HG03354 (cell line): ENCODE results near the gene TPO.

Experiments
- ATAC-seq: cut with Tn5 transposase; IDR thresholded peaks from one replicate; pipeline ENCODE4 v1.9.1; 2021; ENCODE audit warnings: mild to moderate bottlenecking; ENCODE audit not compliant: unreplicated experiment, poor library complexity, severe bottlenecking

Gene TPO

GRCh38 chr2:1437537-1437936 lies 24.3 kb downstream of the TPO start:
- no peak for ATAC-seq

DNA sequence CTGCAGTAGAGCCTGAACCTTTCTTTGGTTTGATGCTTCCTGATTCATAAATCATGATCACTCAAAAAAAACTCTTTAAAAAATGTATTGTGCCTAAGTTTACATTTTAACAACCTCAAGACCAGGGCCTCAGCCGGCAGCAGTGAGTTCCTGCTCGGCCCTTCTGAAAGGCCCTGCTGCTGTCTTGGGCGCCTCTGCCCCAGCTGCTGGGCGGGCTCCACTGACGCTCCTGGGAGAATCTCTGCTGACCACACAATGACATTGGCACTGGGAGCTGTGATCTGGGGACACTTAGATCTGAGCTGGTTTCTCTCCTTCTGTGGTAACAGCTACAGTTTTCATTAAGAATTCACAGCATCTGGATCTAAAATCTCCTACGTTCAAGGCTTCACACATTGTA lies 25.7 kb downstream of the TPO start:
- ATAC-seq, result no peak

GRCh38 chr2:1440581-1440980 lies 27.3 kb downstream of the TPO start:
- no peak for ATAC-seq

DNA sequence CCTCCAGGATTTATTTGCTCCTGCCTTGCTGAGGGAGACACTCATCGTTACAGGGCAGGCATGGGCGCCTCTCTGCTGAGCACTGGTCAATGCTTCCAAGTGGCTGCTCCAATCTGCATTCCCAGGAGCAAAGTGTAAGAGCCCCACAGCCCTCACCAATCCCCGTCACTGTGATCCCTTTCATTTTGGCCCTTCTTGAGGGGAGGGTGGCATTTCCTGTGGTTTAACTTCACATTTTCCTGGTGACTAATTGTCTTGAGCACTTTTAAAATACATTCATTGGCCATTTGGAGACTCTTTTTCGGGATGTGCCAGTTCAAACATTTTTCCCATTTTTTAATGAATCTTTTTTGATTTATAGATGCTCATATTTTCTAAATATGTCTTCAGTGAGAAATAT lies 33.0 kb downstream of the TPO start:
- no peak for ATAC-seq

DNA sequence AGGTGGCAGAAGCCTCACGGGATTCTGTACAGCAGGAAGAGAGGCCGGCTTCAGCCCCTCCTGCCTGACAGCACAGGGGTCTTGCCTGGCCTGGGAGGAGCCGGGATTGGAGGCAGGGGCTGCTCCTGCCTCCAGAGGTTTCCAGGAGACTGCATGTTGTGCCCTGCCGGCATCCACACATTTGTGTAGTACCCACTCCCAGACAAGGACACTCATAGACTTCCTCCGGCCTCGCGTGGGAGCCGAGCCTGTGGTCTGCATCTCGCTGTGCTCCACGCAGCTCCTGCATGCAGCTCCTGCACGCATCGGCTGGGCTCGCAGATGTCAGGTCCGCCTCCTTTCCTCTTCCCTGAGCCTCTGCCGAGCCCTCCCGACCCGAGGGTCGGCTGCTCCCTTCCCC lies 34.7 kb downstream of the TPO start:
- ATAC-seq, result no peak

DNA sequence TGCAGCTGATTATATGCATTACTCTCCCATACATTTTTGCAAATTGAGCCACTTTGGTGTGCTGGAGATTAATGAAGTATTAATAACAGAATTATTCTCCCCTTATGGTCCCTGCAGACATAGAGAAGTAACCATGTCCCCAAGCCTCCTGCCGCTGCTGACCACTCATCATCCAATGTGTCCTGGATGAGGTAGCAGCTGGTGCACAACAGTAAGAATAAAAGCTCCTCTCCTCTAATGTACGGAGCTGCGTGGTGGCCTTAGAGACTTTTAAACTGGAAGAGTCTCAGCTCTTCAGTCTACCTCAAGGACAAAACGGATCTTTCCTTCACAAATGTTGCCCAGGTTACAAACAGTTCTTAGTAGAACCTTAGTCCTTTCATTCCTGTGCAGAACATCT lies 37.7 kb downstream of the TPO start:
- no peak for ATAC-seq

DNA sequence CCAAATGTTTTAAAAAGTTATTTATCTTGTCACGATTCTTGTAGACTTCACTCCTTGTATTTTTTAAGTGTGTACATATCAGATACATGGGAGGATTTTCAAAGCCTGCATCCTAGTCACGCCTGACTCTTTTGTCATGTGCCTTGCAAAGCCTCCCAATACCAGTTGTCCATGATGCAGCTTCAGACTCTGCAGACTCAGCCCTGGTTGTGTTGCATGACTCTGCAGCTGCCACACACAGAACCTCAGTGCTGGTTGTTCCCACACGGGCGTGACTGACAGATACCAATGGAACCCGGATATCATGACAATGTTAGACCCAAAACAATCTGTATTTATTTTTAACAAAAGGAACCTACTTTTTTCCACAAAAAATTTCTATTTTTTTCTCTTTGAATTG lies 38.2 kb downstream of the TPO start:
- ATAC-seq, result no peak

- no peak for ATAC-seq
These were observed 40.3 kb downstream of the TPO start for GRCh38 chr2:1453561-1453960.

DNA sequence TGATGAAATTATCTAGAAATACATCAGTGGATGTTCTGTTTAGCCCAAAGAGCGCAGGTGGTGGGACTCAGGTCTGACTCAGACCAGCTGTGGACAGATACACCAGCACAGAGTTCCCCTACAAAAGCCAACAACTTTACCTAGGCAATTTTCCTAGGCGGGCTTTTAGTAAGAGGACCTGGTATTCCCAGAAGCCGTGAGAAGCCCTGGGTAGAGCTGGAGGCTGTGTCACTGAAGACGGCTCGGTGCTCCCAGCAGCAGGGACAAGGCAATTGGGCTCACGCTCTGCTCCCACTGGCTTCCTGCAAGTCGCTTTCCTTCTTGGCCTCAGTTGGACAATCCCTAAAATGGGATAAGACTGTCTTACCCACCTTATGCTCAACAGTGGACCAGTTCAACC lies 41.1 kb downstream of the TPO start:
- ATAC-seq, result no peak

- no peak for ATAC-seq
These were observed 42.2 kb downstream of the TPO start for GRCh38 chr2:1455466-1455865.

DNA sequence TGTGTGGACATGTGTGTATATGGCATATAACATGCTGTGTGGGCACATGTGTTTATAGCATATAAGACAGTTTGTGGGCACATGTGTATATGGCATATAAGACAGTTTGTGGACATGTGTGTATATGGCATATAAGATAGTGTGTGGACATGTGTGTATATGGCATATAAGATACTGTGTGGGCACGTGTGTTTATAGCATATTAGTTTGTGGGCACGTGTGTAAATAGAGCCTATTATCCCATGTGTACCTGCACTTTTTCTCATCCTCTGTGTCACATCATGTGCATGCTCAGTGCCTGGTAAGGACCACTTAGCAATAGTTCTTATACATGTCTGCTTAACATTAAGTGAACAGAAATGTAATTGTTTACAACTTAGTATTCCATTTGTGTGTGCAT lies 45.2 kb downstream of the TPO start:
- no peak for ATAC-seq

- no peak for ATAC-seq
These were observed 46.5 kb downstream of the TPO start for GRCh38 chr2:1459727-1460126.

DNA sequence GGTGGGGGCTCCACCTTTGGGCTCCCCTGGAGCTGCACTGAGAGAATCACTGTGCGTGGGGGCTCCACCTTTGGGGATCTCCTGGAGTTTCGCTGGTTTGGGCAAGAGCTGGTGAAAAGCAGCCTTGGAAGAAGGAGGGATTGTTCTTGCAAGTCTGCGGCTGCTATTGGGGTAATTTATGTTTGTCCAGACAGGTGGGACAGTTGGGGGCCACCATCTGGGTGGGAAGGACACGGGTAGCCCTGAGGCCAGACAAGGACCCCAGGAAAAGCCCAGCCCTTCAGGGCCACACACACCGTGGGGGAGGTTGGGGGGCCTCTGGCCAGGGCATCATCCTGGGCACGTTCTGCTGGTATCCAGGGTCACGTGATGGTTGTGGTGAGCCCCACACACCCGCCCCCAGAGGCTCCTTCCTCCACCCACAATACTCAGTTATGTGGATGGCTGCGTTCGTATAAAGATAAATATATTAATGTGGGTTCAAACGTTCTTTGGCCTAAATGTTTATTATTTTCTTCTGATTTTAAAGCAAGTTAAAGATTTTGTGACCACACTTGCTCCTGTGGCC lies 47.7 kb downstream of the TPO start:
- ATAC-seq, result no peak

- no peak for ATAC-seq
These were observed 48.5 kb downstream of the TPO start for GRCh38 chr2:1461507-1462390.

- ATAC-seq, result no peak
These were observed 49.7 kb downstream of the TPO start for GRCh38 chr2:1462994-1463393.

DNA sequence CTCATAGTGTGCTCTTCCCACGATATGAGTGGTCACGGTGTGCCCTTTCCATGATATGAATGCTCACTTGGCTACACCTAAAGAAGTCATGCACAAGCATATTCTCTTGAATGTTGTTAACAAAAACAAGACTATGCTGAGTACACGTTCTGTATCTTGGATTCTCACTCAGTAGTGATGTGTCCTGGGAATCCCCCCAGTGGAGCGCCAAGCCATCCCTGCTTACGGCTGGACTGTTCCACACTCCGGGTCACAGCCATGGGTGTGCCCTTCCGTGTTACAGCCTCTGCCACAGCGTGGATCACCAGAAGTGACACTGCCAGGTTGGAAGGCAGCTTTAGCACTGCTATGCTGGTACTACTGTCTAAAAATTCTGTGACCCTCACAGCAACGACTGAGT lies 59.1 kb downstream of the TPO start:
- no peak for ATAC-seq

GRCh38 chr2:1476617-1477195 lies 63.4 kb downstream of the TPO start:
- no peak for ATAC-seq

DNA sequence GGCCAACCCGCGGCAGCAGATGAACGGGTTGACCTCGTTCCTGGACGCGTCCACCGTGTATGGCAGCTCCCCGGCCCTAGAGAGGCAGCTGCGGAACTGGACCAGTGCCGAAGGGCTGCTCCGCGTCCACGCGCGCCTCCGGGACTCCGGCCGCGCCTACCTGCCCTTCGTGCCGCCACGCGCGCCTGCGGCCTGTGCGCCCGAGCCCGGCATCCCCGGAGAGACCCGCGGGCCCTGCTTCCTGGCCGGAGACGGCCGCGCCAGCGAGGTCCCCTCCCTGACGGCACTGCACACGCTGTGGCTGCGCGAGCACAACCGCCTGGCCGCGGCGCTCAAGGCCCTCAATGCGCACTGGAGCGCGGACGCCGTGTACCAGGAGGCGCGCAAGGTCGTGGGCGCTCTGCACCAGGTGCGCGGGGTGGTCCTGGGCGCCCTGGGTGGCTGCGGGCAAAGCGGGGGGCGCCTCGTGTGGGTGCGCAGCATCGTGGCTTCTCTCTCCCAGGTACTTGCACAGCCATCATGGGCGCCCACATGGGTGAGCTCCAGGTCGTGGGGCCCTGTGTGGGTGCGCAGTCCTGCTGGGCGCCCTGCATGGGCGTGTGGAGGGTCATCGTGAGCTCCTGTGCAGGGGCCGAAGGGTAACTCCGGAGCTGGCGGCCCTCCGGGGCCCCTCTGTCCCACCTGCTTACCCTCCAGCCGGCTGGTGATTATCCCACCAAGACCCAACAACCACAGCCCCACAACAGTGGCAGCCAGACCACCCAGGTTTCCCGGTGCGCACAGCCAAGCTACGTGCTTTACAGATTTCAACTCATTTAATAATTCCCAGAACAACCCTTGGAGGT lies 64.2 kb downstream of the TPO start:
- ATAC-seq, result no peak

DNA sequence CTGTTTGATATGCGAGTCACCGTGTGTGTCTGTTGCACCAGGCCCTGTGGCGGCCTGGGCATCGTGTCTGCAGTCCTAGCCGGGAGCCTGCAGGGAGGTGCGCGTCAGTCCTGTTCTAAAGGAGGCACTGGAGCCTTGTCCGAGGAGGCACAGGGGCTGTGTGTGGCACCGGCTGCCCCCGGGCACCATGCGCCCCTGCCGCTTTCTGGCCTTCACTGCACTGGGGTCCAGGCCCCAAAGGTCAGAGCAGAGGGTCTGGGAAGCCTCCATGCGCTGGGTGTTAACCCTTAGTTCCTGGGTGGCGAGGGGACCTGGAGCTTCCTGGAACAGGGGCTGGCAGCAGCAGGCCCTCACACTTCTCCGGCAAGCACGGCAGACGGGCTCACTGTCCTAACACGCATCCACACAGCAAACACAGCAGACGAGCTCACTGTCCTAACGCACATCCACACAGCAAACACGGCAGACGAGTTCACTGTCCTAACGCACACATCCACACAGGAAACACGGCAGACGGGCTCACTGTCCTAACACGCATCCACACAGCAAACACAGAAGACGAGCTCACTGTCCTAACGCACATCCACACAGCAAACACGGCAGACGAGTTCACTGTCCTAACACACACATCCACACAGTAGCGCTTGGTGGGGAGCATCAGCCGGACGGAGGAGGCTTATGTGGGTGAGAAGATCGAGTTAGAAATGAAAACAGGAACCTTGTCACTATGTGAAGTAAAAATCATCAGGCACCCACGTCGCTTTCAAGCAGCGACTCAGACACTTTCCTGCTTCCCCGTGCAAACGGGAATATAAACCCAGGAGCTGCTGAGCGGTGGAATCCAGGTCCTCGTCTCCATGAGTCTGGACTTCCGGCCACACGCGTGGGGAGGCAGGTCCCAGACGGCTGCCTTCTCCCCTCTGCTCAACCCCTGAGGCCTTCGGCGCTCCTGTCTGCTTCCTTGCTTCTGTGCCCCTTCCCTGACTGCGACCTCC lies 65.3 kb downstream of the TPO start:
- no peak for ATAC-seq
